ENCODE results near the gene THSD4. TPM values are rescaled to one million over a fixed set of nuclear protein-coding genes. Genes with fewer than 3 reads are reported as not detected.
A peak's percentile ranks its signal among the peaks of the same experiment; 100 is the strongest.

Gene THSD4
- total RNA-seq, 1 experiment from 2014 or later, result 65.4 TPM

- DNase-seq (ENCODE audit: low read depth, low spot score), result no peak
- H3K27me3 ChIP-seq (ENCODE audit: control insufficient read depth, insufficient read depth, low read length), result no peaks in the 10 kb centered on the region
- in situ Hi-C loops (cut with HindIII; ENCODE audit: low pct_unique_long_range_greater_than_20kb, low sequenced_read_pairs), result no loop called here
- H3K27ac ChIP-seq (ENCODE audit: low read length), result no peak overlapping the region
- H3K9me3 ChIP-seq (ENCODE audit: control insufficient read depth, insufficient read depth, low read depth, low read length), result no peaks in the 10 kb centered on the region
- intact Hi-C loops (cut with micrococcal nuclease; ENCODE audit: unreplicated experiment), result loop anchor here (1.0 kb wide), 1 partner anchor 8 kb away; no protein-coding TSS in a partner anchor
- no peak for TF ChIP-seq TCF7L2 (IDR thresholded peaks at IDR 0.05; ENCODE audit: low read depth, low read length)
- TF ChIP-seq POLR2AphosphoS5 (IDR thresholded peaks at IDR 0.05; ENCODE audit: low read depth, low read length), result no peak
- ChIA-PET POLR2A (no interaction called here), CTCF (interaction anchor here (0.5 kb wide), 1 partner anchor 236 kb away, joined by 3 read pairs; no protein-coding TSS in a partner anchor)
- no peak overlapping the region for H3K4me3 ChIP-seq (ENCODE audit: low read depth in 2 of 2, low read length in 2 of 2)
- no peak for ATAC-seq
- peaks cover 3% of the 10 kb centered on the region; the same call in 1 of the 2 replicates for H3K4me1 ChIP-seq (ENCODE audit: control insufficient read depth, insufficient read depth, low read length)
- H3K36me3 ChIP-seq (ENCODE audit: control insufficient read depth, insufficient read depth, low read length), result no peaks in the 10 kb centered on the region
- BruUV-seq (replicated peaks), result TSS peak; percentile 41
Observed at GRCh38 chr15:71414853-71415252, 299.6 kb downstream of the THSD4 start.

GRCh38 chr15:71422530-71423259, 307.4 kb downstream of the THSD4 start:
- Histone ChIP-seq H3K9me3 (ENCODE audit: control insufficient read depth, insufficient read depth, low read depth, low read length) (no peaks in the 10 kb centered on the region), H3K4me3 (ENCODE audit: low read depth in 2 of 2, low read length in 2 of 2) (no peak overlapping the region), H3K27me3 (ENCODE audit: control insufficient read depth, insufficient read depth, low read length) (no peaks in the 10 kb centered on the region), H3K4me1 (ENCODE audit: control insufficient read depth, insufficient read depth, low read length) (no peaks in the 10 kb centered on the region), H3K36me3 (ENCODE audit: control insufficient read depth, insufficient read depth, low read length) (no peaks in the 10 kb centered on the region), H3K27ac (ENCODE audit: low read length) (no peak overlapping the region)
- POLR2A ChIA-PET, result no interaction called here
- in situ Hi-C loops (cut with HindIII; ENCODE audit: low pct_unique_long_range_greater_than_20kb, low sequenced_read_pairs) (no loop called here), intact Hi-C loops (cut with micrococcal nuclease; ENCODE audit: unreplicated experiment) (loop anchor here (1.0 kb wide), 1 partner anchor 8 kb away; no protein-coding TSS in a partner anchor)
- no TSS peak for BruUV-seq (replicated peaks)
- DNase-seq (ENCODE audit: low read depth, low spot score) (no peak), ATAC-seq (no peak)
- CTCF ChIA-PET, result no interaction called here
- TF ChIP-seq REST (IDR thresholded peaks at IDR 0.05; ENCODE audit: insufficient read depth in 1 of 2, low read depth in 2 of 2, low read length in 1 of 2) (no peak), POLR2AphosphoS5 (IDR thresholded peaks at IDR 0.05; ENCODE audit: low read depth, low read length) (no peak), SIN3A (IDR thresholded peaks at IDR 0.05; ENCODE audit: borderline replicate concordance, insufficient read depth, low read depth, low read length) (no peak), TCF7L2 (IDR thresholded peaks at IDR 0.05; ENCODE audit: low read depth, low read length) (no peak), CTCF (IDR thresholded peaks at IDR 0.05) (no peak)

GRCh38 chr15:71424765-71425164, 309.5 kb downstream of the THSD4 start:
- ChIA-PET CTCF (no interaction called here), POLR2A (interaction anchor here (1.1 kb wide), 1 partner anchor 34 kb away, joined by 7 read pairs; no protein-coding TSS in a partner anchor)
- Histone ChIP-seq H3K27me3 (ENCODE audit: control insufficient read depth, insufficient read depth, low read length) (no peaks in the 10 kb centered on the region), H3K4me1 (ENCODE audit: control insufficient read depth, insufficient read depth, low read length) (no peaks in the 10 kb centered on the region), H3K27ac (ENCODE audit: low read length) (no peak overlapping the region), H3K9me3 (ENCODE audit: control insufficient read depth, insufficient read depth, low read depth, low read length) (no peaks in the 10 kb centered on the region), H3K36me3 (ENCODE audit: control insufficient read depth, insufficient read depth, low read length) (no peaks in the 10 kb centered on the region), H3K4me3 (ENCODE audit: low read depth in 2 of 2, low read length in 2 of 2) (no peak overlapping the region)
- BruUV-seq (replicated peaks), result no TSS peak
- in situ Hi-C loops (cut with HindIII; ENCODE audit: low pct_unique_long_range_greater_than_20kb, low sequenced_read_pairs), result no loop called here
- intact Hi-C loops (cut with micrococcal nuclease; ENCODE audit: unreplicated experiment), result no loop called here
- no peak for TF ChIP-seq REST (IDR thresholded peaks at IDR 0.05; ENCODE audit: insufficient read depth in 1 of 2, low read depth in 2 of 2, low read length in 1 of 2)
- ATAC-seq, result no peak
- no peak for DNase-seq (ENCODE audit: low read depth, low spot score)
